Astrocyte (in vitro differentiated cells and primary cell): ENCODE measurements around the gene TRMU. TPM values are rescaled to one million over a fixed set of nuclear protein-coding genes. Genes with fewer than 3 reads are reported as not detected.

Source experiments
- DNase-seq: peaks from one replicate; pipeline ENCODE4 v3.0.0-alpha.2; 2010; ENCODE audit warnings: low read depth
- FAIRE-seq: peaks from 2 replicates; lab custom pipeline; 2011; peaks lifted over from hg19 to GRCh38; lab: Jason Lieb, UNC
- H2AFZ ChIP-seq: 2 replicates; pipeline ENCODE4 v1.6.0; 2012; ENCODE audit warnings: low read depth, low read length, inconsistent platforms
- H3K27ac ChIP-seq: 2 replicates; pipeline ENCODE4 v1.5.1; 2011; ENCODE audit warnings: low read depth, low read length, inconsistent platforms
- H3K27me3 ChIP-seq: 2 replicates; pipeline ENCODE4 v1.6.0; 2011; ENCODE audit warnings: low read length, inconsistent platforms; ENCODE audit not compliant: insufficient read depth
- H3K36me3 ChIP-seq: 2 replicates; pipeline ENCODE4 v1.5.1; 2011; ENCODE audit warnings: low read length, inconsistent platforms; ENCODE audit not compliant: insufficient read depth
- H3K4me1 ChIP-seq: 2 replicates; pipeline ENCODE4 v1.5.1; 2011; ENCODE audit warnings: low read length, inconsistent platforms; ENCODE audit not compliant: insufficient read depth
- H3K4me2 ChIP-seq: 2 replicates; pipeline ENCODE4 v1.6.0; 2012; ENCODE audit warnings: low read length, inconsistent platforms
- H3K4me3 ChIP-seq: 2 replicates; pipeline ENCODE4 v1.5.1; 2011; ENCODE audit warnings: low read depth, mild to moderate bottlenecking, low read length, inconsistent platforms; ENCODE audit not compliant: insufficient read depth
- H3K79me2 ChIP-seq: 2 replicates; pipeline ENCODE4 v1.6.0; 2012; ENCODE audit warnings: mild to moderate bottlenecking, low read length, inconsistent platforms; ENCODE audit not compliant: insufficient read depth
- H3K9ac ChIP-seq: 2 replicates; pipeline ENCODE4 v1.6.0; 2012; ENCODE audit warnings: mild to moderate bottlenecking, low read length, inconsistent platforms
- H3K9me3 ChIP-seq: 2 replicates; pipeline ENCODE4 v1.5.1; 2012; ENCODE audit warnings: low read depth, mild to moderate bottlenecking, low read length, inconsistent platforms; ENCODE audit not compliant: insufficient read depth
- H4K20me1 ChIP-seq: 2 replicates; pipeline ENCODE4 v1.6.0; 2012; ENCODE audit warnings: low read length, inconsistent platforms; ENCODE audit not compliant: insufficient read depth
- H3K27ac Mint-ChIP-seq: one replicate; pipeline ENCODE4 v1.8.0; 2021; ENCODE audit warnings: mild to moderate bottlenecking, mixed read lengths; ENCODE audit not compliant: unreplicated experiment
- H3K27me3 Mint-ChIP-seq: one replicate; pipeline ENCODE4 v1.8.0; 2021; ENCODE audit warnings: low read depth, mixed read lengths; ENCODE audit not compliant: unreplicated experiment
- H3K36me3 Mint-ChIP-seq: one replicate; pipeline ENCODE4 v1.8.0; 2021; ENCODE audit warnings: low read depth, mixed read lengths; ENCODE audit not compliant: unreplicated experiment
- H3K4me1 Mint-ChIP-seq: one replicate; pipeline ENCODE4 v1.8.0; 2021; ENCODE audit warnings: low read depth, mixed read lengths; ENCODE audit not compliant: unreplicated experiment
- H3K4me3 Mint-ChIP-seq: one replicate; pipeline ENCODE4 v1.8.0; 2021; ENCODE audit warnings: mild to moderate bottlenecking, moderate library complexity, mixed read lengths; ENCODE audit not compliant: unreplicated experiment
- H3K9me3 Mint-ChIP-seq: one replicate; pipeline ENCODE4 v1.8.0; 2021; ENCODE audit warnings: mild to moderate bottlenecking, mixed read lengths; ENCODE audit not compliant: unreplicated experiment
- EZH2 ChIP-seq: IDR thresholded peaks from 2 replicates; pipeline ENCODE4 v1.6.1; 2012; ENCODE audit warnings: mild to moderate bottlenecking, low read length, inconsistent platforms; ENCODE audit not compliant: insufficient read depth
- total RNA-seq: library from RNA; stranded (reverse); gene quantifications from 2 replicates; pipeline ENCODE4 v1.2.1, GENCODE V29; 2021
- TF ChIP-seq, protein P1 (sequence below): IDR thresholded peaks from 2 replicates; pipeline ENCODE4 v1.5.1; 2011; ENCODE audit warnings: low read depth, mild to moderate bottlenecking, inconsistent platforms, low read length, moderate library complexity; ENCODE audit not compliant: insufficient read depth

TRMU gene
- total RNA-seq, 1 donor from 2014 or later: 33.4 TPM

DNA sequence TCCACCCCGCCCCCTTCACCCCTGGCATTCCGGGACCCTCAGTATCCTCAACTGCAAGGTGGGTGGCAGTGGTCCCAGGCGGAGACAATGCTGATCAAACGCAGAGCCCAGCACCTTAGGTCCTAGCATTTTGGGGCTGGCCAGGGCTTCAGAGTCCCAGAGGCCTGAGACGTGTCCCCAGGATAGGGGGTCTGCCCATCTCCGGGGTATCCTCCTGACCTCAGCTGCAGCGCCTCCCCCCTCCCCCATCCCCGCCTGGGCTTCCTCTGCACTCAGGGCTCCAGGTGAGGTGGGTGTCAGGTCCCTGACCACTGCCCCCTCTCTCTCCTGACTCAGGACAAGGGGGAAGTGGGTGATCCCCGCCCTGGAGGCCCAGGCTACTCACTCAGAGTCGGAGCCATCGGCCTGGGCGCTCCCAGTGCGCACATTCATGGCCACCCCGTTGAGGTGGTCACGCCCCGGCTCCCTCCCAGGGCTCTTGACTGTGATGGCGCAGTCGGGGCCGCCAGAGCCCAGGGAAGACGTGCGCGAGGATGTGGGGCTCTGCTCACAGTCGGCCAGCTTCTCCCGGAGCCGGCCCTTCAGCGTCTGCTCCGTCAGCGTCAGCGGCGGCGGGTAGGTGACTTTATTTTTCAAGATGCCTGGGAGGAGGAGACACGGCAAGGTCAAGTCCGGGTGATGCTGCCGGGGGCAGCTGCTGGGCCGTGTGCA is 28.3 kb downstream of the TRMU start:
- H3K27ac Mint-ChIP-seq: no peak overlapping the region
- no peaks in the 10 kb centered on the region for H3K9me3 Mint-ChIP-seq
- TF ChIP-seq EZH2: no peak
- TF ChIP-seq, protein P1, sequence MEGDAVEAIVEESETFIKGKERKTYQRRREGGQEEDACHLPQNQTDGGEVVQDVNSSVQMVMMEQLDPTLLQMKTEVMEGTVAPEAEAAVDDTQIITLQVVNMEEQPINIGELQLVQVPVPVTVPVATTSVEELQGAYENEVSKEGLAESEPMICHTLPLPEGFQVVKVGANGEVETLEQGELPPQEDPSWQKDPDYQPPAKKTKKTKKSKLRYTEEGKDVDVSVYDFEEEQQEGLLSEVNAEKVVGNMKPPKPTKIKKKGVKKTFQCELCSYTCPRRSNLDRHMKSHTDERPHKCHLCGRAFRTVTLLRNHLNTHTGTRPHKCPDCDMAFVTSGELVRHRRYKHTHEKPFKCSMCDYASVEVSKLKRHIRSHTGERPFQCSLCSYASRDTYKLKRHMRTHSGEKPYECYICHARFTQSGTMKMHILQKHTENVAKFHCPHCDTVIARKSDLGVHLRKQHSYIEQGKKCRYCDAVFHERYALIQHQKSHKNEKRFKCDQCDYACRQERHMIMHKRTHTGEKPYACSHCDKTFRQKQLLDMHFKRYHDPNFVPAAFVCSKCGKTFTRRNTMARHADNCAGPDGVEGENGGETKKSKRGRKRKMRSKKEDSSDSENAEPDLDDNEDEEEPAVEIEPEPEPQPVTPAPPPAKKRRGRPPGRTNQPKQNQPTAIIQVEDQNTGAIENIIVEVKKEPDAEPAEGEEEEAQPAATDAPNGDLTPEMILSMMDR: no peak

GRCh38 chr22:46364341-46365165 is 29.0 kb downstream of the TRMU start:
- DNase-seq (no peak), FAIRE-seq (no peak)
- Histone ChIP-seq H3K27ac (no peak overlapping the region), H3K4me3 (no peak overlapping the region), H3K36me3 (no peaks in the 10 kb centered on the region), H3K79me2 (no peaks in the 10 kb centered on the region), H3K27me3 (no peaks in the 10 kb centered on the region), H3K4me1 (no peaks in the 10 kb centered on the region), H3K9me3 (no peaks in the 10 kb centered on the region), H2AFZ (no peak overlapping the region), H4K20me1 (peaks cover 5% of the 10 kb centered on the region), H3K4me2 (no peak overlapping the region), H3K9ac (no peak overlapping the region)
- Mint-ChIP-seq H3K36me3 (peaks cover 15% of the 10 kb centered on the region), H3K27ac (no peak overlapping the region), H3K9me3 (no peaks in the 10 kb centered on the region), H3K4me1 (peaks cover 7% of the 10 kb centered on the region), H3K4me3 (no peak overlapping the region), H3K27me3 (peaks cover 4% of the 10 kb centered on the region)
- no peak for TF ChIP-seq EZH2
- TF ChIP-seq, protein P1: no peak

More for the DNA sequence above, 28.3 kb downstream of the TRMU start:
- no peak overlapping the region for H3K4me3 ChIP-seq
- H3K9me3 ChIP-seq: no peaks in the 10 kb centered on the region
- no peak for FAIRE-seq
- no peaks in the 10 kb centered on the region for H3K27me3 ChIP-seq
- no peaks in the 10 kb centered on the region for H3K36me3 ChIP-seq
- no peak overlapping the region for H3K4me3 Mint-ChIP-seq
- no peaks in the 10 kb centered on the region for H3K79me2 ChIP-seq
- no peak overlapping the region for H3K27ac ChIP-seq
- H4K20me1 ChIP-seq: peaks cover 5% of the 10 kb centered on the region
- no peaks in the 10 kb centered on the region for H3K4me1 ChIP-seq
- H3K4me1 Mint-ChIP-seq: peaks cover 7% of the 10 kb centered on the region
- no peak overlapping the region for H3K9ac ChIP-seq
- peaks cover 4% of the 10 kb centered on the region for H3K27me3 Mint-ChIP-seq
- peaks cover 17% of the 10 kb centered on the region for H3K36me3 Mint-ChIP-seq
- no peak overlapping the region for H2AFZ ChIP-seq
- no peak overlapping the region for H3K4me2 ChIP-seq
- DNase-seq: no peak
